Measurements from ENCODE around the gene LRRC52. TPM values are rescaled to one million over a fixed set of nuclear protein-coding genes. Genes with fewer than 3 reads are reported as not detected.

The LRRC52 gene
- total and polyA plus RNA-seq, 2 of the 13 experiments (the other 11 are each of a cell fraction or from before 2014, with no cell fraction given) = not detected

DNA sequence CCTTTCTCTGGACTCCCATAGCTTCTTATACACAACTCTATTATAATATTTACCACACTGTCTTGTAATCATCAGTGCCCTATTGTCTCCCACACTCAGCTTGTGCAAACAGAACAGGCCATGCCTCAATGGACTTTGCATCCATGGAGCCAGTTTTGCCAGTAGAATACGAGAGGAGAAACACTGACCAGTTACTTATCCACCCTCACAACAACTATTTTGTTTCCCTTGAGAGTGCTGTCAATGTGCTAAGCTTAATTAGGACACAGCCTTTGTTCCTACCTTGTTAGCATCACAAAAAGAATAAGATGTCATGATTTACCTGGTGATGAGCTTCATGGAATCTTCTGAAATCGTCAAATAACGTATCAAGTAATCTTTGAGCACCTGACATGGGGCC, 18.1 kb upstream of the LRRC52 start (continued):
- TF ChIP-seq, protein P1, sequence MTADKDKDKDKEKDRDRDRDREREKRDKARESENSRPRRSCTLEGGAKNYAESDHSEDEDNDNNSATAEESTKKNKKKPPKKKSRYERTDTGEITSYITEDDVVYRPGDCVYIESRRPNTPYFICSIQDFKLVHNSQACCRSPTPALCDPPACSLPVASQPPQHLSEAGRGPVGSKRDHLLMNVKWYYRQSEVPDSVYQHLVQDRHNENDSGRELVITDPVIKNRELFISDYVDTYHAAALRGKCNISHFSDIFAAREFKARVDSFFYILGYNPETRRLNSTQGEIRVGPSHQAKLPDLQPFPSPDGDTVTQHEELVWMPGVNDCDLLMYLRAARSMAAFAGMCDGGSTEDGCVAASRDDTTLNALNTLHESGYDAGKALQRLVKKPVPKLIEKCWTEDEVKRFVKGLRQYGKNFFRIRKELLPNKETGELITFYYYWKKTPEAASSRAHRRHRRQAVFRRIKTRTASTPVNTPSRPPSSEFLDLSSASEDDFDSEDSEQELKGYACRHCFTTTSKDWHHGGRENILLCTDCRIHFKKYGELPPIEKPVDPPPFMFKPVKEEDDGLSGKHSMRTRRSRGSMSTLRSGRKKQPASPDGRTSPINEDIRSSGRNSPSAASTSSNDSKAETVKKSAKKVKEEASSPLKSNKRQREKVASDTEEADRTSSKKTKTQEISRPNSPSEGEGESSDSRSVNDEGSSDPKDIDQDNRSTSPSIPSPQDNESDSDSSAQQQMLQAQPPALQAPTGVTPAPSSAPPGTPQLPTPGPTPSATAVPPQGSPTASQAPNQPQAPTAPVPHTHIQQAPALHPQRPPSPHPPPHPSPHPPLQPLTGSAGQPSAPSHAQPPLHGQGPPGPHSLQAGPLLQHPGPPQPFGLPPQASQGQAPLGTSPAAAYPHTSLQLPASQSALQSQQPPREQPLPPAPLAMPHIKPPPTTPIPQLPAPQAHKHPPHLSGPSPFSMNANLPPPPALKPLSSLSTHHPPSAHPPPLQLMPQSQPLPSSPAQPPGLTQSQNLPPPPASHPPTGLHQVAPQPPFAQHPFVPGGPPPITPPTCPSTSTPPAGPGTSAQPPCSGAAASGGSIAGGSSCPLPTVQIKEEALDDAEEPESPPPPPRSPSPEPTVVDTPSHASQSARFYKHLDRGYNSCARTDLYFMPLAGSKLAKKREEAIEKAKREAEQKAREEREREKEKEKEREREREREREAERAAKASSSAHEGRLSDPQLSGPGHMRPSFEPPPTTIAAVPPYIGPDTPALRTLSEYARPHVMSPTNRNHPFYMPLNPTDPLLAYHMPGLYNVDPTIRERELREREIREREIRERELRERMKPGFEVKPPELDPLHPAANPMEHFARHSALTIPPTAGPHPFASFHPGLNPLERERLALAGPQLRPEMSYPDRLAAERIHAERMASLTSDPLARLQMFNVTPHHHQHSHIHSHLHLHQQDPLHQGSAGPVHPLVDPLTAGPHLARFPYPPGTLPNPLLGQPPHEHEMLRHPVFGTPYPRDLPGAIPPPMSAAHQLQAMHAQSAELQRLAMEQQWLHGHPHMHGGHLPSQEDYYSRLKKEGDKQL (CRISPR knock-in tag; IDR thresholded peaks at IDR 0.05; ENCODE audit: low read depth) = no peak
- no peak for TF ChIP-seq TP53 (CRISPR knock-in tag; conservative IDR thresholded peaks at IDR 0.05)
- TF ChIP-seq BCL6 (CRISPR knock-in tag; IDR thresholded peaks at IDR 0.05) = 0 out of 2 replicates have a peak, but pooled peaks have one; percentile 20
- no peak for TF ChIP-seq CREB1 (IDR thresholded peaks at IDR 0.05)
- TF ChIP-seq CREB1 (CRISPR knock-in tag; IDR thresholded peaks at IDR 0.05) = peak; percentile 39; the same call in 1 of the 2 replicates
- TF ChIP-seq NAIF1 (CRISPR knock-in tag; IDR thresholded peaks at IDR 0.05; ENCODE audit: borderline replicate concordance) = no peak
- no peak for TF ChIP-seq NR3C1 (CRISPR knock-in tag; IDR thresholded peaks at IDR 0.05)
- no peak for TF ChIP-seq ZNF652 (CRISPR knock-in tag; IDR thresholded peaks at IDR 0.05; ENCODE audit: borderline replicate concordance, low read depth)
- no peak for TF ChIP-seq PRPF4 (IDR thresholded peaks at IDR 0.05; ENCODE audit: low read depth, low read length, poor library complexity, severe bottlenecking)
- TF ChIP-seq FOXA3 (CRISPR knock-in tag; IDR thresholded peaks at IDR 0.05) = peak; percentile 72
- no peak for TF ChIP-seq ZNF883 (CRISPR knock-in tag; IDR thresholded peaks at IDR 0.05; ENCODE audit: not compliant biosample characterization)
- TF ChIP-seq, protein P2, sequence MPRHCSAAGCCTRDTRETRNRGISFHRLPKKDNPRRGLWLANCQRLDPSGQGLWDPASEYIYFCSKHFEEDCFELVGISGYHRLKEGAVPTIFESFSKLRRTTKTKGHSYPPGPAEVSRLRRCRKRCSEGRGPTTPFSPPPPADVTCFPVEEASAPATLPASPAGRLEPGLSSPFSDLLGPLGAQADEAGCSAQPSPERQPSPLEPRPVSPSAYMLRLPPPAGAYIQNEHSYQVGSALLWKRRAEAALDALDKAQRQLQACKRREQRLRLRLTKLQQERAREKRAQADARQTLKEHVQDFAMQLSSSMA (CRISPR knock-in tag; IDR thresholded peaks at IDR 0.05) = no peak
- TF ChIP-seq ISX (CRISPR knock-in tag; conservative IDR thresholded peaks at IDR 0.05) = no peak
- no peak for TF ChIP-seq ELF3 (CRISPR knock-in tag; IDR thresholded peaks at IDR 0.05)
- no peak for TF ChIP-seq ZFP62 (CRISPR knock-in tag; IDR thresholded peaks at IDR 0.05)
- TF ChIP-seq MIER2 (CRISPR knock-in tag; IDR thresholded peaks at IDR 0.05) = 0 out of 2 replicates have a peak, but pooled peaks have one; percentile 29
- TF ChIP-seq ZBTB42 (CRISPR knock-in tag; IDR thresholded peaks at IDR 0.05) = no peak
- TF ChIP-seq ZNF501 (CRISPR knock-in tag; IDR thresholded peaks at IDR 0.05) = no peak
- peak in 1 of 2 experiments; percentile 45; a peak in 1 of 4 replicates for TF ChIP-seq EP300 (IDR thresholded peaks at IDR 0.05; ENCODE audit: low read depth in 2 of 2, low read length in 2 of 2)
- no peak for TF ChIP-seq EP300 (CRISPR knock-in tag; IDR thresholded peaks at IDR 0.05; ENCODE audit: borderline replicate concordance)
- no peak for TF ChIP-seq ZNF776 (CRISPR knock-in tag; IDR thresholded peaks at IDR 0.05)
- TF ChIP-seq, protein P3, sequence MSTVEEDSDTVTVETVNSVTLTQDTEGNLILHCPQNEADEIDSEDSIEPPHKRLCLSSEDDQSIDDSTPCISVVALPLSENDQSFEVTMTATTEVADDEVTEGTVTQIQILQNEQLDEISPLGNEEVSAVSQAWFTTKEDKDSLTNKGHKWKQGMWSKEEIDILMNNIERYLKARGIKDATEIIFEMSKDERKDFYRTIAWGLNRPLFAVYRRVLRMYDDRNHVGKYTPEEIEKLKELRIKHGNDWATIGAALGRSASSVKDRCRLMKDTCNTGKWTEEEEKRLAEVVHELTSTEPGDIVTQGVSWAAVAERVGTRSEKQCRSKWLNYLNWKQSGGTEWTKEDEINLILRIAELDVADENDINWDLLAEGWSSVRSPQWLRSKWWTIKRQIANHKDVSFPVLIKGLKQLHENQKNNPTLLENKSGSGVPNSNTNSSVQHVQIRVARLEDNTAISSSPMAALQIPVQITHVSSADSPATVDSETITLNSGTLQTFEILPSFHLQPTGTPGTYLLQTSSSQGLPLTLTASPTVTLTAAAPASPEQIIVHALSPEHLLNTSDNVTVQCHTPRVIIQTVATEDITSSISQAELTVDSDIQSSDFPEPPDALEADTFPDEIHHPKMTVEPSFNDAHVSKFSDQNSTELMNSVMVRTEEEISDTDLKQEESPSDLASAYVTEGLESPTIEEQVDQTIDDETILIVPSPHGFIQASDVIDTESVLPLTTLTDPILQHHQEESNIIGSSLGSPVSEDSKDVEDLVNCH (CRISPR knock-in tag; IDR thresholded peaks at IDR 0.05) = no peak
- no peak for TF ChIP-seq ERF (CRISPR knock-in tag; IDR thresholded peaks at IDR 0.05)
- TF ChIP-seq ZNF335 (CRISPR knock-in tag; IDR thresholded peaks at IDR 0.05) = no peak

Data from HepG2 (cell line).